OCI-M2 (cell line): ENCODE measurements around the gene RPL10.
"Not testable (repeated sequence)": the region's sequence is repeated elsewhere in the genome, so short reads cannot be mapped to it uniquely, and the experiment has no call there.

ENCODE experiments used
- DNase-seq: peaks from one replicate; lab custom pipeline; 2025; ENCODE audit not compliant: unreplicated experiment; lab: John Stamatoyannopoulos, UW

Gene RPL10

DNA sequence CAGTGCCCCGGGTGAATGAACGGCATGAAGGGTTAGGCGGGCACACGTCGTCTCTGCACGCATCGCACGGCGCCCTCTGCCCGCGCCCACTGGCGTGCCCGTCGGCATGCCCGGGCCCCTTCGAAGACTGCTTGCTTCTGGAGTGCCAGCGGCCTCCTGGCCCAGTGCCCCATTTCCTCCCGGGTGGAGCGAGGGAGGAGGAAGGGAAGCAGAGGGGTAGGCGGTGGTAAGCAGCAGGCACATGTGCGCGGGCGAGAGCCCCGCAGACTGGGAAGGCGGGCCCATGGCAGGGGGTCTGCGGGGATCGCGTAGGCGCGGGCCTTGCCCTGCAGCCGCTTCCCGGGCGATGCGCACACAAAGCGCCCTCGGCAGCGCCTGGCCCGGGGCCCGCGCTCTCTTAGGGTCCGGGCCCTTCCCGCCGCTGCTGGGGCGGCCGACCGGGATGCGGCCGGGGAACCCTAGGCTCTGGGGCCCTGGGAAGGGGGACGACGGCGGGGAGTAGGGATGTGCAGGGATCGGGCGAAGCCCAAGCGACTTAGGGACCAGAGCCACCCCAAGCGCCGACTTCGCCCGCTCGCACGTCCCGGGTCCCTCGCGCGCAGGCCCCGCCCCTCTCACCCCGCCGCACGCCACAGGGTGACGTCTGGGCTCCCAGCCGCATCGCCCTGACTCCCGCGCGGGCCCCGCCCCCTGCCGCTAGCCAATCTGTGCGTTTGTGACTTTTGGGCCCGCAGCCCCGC is 19.9 kb upstream of the RPL10 start:
- DNase-seq = no peak

DNA sequence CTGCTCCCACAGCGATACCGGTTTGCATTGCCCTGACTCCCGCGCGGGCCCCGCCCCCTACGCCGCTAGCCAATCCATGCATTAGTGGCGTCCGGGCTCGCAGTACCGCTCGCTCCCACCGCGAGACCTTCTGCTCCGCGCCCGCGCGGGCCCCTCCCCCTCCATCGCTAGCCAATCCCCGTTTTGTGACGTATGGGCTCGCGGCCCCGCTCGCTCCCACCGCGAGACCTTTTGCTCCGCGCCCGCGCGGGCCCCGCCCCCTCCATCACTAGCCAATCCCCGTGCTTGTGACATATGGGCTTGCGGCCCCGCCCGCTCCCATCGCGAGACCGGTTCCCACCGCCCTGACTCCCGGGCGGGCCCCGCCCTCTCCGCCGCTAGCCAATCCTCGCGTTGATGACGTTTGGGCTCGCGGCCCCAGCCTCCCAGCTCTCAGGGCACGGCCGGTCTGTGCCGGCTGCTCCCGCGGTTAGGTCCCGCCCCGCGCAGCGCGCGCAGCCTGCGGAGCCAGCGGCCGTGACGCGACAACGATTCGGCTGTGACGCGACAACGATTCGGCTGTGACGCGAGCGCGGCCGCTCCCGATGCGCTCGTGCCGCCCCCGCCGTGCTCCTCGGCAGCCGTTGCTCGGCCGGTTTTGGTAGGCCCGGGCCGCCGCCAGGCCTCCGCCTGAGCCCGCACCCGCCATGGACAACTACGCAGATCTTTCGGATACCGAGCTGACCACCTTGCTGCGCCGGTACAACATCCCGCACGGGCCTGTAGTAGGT is 19.2 kb upstream of the RPL10 start, which contains the start of gene EMD:
TSS of gene EMD (plus strand) at position 497 of the 770 bp plus-strand sequence. CDS start at position 687, 190 bp downstream.
- DNase-seq = peak; percentile 69

DNA sequence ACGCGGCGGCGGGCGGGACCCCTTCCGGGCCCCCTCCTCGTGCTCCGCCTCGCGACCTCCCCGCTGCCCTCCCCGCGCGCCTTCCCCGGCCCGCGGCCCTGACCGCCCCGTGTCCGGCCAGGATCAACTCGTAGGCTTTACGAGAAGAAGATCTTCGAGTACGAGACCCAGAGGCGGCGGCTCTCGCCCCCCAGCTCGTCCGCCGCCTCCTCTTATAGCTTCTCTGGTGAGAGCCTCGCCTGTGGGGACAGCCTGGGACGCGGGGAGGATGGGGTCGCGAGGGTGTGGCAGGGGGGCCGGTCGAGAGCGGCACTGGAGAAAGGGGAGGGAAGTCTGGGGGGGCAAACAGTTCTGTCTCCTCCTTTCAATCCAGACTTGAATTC is 18.6 kb upstream of the RPL10 start:
- no peak for DNase-seq

DNA sequence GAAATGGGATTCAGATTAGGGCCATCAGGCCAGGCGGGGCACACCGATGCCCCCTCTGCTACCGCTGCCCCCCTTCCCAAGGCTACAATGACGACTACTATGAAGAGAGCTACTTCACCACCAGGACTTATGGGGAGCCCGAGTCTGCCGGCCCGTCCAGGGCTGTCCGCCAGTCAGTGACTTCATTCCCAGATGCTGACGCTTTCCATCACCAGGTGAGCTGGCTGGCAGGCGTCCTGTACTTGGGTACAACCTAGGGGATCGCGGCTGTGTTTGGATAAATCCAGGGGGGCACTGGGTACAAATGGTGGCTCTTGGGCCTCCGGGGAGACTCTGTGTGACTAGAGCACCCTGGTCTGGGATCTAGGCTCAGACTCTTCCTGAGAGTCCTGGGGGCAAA is 18.0 kb upstream of the RPL10 start:
- DNase-seq = no peak

DNA sequence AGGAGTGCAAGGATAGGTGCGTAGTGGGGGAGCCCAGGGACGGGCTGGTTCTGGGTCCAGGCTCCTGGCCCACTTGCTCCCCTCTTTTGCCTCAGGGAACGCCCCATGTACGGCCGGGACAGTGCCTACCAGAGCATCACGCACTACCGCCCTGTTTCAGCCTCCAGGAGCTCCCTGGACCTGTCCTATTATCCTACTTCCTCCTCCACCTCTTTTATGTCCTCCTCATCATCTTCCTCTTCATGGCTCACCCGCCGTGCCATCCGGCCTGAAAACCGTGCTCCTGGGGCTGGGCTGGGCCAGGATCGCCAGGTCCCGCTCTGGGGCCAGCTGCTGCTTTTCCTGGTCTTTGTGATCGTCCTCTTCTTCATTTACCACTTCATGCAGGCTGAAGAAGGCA is 17.4 kb upstream of the RPL10 start:
- DNase-seq = no peak

DNA sequence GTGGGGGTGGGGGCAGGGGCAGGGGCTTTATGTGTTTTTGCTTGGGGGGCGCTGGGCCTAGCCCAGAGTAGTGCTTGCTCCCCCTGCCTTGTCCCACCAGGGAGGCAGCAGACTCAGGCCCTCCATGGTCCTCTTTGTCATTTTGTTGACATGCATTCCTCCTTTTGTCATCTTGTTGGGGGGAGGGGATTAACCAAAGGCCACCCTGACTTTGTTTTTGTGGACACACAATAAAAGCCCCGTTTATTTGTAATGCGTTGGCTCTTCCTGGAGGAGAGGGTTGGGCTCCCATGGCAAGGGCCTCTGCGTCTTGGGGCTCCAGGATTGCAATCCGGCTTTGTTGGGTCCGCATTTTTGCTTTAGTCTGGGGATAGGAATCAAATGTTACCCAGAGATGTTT is 16.9 kb upstream of the RPL10 start:
- no peak for DNase-seq

DNA sequence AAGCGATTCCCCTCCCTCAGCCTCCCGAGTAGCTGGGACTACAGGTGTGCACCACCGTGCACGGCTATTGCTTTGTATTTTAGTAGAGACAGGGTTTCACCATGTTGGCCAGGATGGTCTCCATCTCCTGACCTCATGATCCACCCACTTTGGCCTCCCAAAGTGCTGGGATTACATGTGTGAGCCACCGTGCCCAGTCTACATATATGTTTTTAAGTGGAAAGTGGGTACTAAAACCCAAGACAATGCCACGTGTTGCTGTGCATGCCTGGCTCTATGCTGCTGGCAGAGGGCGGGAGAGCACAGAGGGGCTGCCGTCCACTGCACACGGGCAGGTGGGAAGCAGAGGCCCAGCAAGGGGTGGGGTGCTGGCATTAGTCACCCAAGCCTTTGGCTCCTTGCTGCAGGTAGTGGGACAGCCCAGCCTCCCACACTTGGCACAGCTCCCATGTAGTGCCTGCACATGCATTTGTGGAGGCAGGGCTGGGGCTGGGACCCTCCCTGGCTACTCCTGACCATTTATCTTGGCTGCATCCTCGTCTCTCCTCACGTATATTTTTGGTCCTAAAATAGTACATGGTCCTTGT is 15.6 kb upstream of the RPL10 start:
- no peak for DNase-seq

DNA sequence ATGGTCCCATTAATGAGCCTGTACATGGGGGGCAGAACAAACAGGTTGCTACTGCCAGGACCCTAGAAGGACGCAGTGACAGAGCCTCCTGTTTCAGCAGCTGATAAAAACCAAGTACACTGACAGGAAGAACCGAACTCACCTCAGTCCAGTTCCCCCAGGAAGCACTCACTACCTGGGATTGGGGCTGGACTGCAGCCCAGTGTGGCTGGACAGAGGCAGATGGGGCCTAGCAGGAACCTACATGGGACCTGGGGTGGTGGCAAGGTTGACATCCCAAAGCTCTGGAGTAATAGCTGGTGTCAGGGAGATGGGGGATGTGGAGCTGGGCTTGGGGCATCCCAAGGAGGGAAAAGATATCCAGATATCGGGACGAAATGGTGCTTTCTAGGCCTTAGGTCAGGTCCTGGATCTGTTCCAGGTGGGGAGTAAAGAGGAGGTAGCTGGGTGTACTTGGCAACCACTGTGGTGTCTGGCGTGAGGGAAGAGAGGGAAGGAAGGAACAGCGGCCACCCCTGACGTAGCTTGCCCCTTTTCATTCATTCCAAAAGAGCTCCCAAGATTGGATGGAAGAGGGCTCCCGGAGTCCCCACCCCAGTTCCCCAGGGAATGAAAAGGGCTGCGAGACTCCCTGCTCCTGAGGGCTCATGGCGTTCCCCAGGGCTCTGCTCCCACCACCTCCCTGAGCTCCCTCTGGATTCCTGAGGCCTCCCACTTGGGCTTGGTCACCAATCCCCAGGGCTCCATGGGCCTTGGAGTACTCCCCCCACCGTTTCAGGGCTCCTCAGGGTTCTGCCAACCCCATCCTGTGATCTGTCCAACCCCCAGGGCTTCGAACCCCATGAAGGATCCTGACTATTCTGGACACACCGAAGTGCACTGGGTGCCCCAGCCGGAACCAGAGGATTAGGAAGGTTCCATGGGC is 14.6 kb upstream of the RPL10 start:
- no peak for DNase-seq

DNA sequence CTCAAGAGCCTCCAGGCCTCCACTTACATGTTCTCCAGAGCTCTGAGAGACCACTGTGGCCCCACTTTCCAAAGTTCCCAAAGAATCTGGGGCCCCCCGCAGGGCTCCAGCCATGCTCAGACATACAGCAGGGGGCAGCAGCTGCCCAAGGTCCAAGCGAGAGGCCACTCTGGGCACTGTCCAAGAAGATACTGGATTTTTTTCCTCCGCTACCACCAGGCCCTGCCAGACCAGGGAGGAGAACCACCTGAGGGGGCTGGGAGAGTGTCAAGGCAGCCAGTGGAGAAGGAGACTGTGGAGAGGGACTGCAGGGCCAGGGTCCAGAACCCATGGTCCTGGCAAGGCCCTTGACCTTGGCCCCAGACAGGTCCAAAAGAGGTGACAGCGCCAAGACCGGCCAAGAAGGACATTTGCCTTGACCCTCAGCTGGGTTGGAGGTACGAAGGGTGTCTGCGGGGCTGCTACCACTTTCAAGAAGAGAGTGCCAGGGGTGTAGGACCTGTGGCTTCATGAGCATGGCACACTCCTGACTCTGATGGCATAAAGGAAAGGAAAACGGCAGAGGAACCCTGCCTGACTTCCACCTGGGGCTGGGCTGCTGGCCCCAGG is 13.8 kb upstream of the RPL10 start:
- no peak for DNase-seq

DNA sequence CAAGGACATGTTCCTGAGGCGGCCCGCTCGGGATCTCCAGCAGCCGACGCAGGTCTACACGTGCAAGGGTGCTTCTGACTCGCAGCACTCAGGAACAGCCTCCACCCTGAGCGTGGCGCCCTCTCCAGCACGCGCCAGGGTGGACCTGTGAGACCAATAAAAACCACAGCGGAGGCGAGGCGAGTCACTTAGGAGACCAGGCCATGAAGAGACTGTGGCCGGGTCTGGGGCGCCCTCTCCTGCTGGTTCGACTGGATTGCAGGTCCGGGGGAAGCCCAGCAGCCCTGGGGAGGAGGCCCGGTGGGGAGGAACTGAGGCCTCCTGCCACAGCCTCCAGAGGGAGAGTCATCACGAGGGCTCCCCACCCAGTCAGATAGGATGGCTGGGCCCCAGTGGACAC is 10.1 kb upstream of the RPL10 start:
- DNase-seq = not testable (repeated sequence)

DNA sequence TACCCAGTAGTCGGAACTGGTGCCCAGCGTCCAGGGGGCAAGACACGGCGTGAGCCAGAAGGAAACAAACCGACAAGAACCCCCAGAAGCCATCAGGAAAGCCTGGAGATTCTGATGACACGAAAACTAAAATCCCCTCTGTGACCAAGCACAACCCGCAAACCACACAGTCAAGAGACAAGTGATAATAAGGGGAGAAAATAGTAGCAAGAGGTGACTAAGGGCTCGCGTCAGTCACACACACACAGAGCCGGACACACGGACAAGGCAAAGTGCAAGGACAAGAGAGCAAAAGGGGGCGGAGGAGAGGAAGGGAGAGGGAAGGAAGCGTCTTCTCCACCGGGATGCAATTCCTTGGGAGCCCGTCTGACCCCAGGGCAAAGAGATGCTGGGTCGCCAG is 9.5 kb upstream of the RPL10 start:
- DNase-seq = not testable (repeated sequence)

DNA sequence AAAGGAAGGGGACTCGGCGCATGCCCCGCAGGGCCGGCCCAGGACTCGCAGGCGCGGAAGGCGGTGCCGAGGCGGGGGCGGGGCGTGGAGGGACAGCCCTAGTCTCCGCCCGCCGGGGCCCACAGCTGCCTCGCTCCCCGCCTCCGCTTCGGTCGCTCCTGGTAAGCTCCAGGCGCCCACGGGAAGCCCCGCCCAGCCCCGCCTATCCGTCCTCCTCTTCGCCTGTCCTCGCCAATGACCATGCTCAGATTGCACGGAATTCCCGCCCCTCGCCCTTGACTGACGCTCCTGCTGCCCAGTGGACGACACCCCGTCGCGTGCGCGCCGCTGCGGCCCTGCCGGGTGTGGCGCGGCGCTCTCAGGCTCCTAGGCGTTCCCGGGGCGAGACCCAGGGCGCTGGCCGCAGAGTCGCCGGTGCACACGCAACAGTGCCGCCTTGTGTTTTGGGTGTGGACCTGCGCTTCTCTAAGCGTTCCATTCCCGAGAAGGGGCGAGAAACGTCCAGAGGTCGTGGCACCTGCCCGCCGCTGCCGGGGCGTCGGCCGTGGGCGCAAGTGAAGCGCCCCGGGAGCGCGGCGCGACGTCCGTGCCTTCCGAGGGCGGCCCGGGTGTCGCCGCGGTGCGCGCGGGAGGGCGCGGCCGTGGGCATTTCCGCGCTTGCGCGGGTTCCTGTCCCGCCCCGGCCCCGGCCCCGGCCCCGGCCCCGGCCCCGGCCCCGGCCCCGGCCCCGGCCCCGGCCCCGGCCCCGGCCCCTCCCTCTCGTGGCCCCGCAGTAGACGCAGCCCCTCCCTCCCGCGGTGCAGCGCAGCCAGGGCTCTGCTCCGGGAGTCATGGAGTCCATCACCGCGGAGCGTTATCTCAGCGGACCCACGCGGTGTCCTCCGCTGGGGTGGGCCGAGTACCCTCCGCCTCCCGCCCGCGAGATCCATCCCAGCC is 8.1 kb upstream of the RPL10 start:
- DNase-seq = not testable (repeated sequence)

DNA sequence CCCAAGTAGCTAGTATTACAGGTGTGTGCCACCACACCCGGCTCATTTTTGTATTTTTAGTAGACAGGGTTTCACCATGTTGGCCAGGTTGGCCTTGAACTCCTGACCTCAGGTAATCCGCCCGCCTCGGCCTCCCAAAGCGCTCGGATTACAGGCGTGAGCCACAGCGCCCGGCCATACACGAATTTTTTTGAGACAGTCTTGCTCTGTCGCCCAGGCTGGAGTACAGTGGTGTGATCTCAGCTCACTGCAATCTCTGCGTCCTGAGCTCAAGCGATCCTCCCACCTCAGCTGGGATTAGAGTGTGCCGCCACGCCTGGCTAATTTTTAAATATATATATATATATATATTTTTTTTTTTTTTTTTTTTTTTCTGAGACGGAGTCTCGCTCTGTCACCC is 1.8 kb upstream of the RPL10 start:
- DNase-seq = not testable (repeated sequence)

DNA sequence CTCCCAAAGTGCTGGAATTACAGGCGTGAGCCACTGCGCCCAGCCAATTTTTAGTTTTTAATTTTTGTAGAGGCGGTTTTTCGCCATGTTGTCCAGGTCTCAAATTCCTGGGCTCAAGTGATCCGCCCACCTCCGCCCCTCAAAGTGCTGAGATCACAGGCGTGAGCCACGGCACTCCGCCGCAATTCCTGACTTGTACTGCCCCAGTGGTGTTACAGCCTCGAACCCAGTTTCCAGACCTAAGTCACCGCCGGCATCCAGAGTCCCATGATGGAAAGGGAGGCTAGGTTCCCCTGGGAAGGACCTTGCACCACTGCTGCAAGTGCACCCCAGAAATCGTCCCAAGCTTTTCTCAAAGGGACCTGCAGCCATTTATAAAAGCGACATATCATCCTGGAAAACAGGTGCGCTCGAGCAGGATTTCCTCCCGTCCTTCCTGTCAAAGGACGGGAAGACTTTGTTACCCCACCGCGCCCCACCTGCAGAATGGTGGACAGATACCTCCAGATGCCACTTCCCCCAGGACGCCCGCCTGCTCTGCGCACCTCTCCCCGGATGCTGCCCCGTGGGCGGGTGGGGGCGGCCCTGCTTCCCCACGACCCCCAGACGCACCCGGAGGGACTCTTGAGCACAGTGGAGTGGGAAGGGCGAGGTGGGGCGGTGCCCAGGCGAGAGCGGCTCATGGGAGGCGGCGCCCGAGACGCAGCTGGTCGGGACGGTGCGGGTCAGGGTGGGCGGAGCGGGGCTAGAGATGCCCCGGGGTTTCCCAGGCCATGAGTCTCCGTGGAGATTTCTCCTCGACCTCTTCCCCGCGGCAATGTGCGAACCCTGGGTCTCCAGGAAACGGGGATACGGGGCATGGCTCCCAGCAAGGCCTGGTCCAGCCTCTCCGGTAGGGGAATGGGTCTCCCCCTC is 947 bp upstream of the RPL10 start:
- no peak for DNase-seq

DNA sequence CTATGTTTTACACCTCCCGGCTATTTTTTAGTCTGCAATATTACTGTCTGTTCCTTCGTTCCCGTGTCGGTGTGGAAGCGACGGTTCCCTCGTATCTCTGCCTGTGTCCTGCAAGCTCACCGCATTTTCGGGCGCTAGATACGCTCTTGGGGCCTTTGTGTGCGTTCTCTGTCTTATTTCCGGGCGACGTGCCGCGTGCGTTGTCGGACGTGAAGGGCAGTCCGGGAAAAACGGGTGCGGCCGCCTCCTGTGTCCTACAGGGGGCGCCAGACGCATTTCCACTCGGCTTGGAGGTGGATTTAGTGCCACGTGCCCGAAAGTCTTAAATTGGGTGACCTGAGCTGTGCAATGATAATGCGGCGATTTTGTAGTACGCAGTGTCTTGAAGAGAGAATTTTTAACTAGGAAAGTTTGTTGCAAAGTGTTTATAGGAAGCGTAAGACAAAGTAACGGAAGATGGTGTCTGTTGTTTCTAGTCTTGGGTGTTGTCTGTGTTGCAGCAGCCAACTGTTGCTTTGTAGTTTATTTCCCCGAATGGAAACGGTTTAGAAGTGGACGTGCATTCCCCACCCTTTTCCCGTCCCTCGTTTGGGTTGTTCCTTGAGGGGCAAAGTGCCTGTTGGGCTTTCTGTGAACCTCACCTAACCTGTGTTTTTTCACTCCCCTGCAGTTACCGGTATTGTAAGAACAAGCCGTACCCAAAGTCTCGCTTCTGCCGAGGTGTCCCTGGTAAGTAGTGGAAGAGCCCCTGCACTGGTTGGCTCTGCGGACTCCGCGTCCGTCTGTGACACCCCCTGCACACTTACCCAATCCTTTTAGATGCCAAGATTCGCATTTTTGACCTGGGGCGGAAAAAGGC is 720 bp downstream of the RPL10 start:
- DNase-seq = no peak

DNA sequence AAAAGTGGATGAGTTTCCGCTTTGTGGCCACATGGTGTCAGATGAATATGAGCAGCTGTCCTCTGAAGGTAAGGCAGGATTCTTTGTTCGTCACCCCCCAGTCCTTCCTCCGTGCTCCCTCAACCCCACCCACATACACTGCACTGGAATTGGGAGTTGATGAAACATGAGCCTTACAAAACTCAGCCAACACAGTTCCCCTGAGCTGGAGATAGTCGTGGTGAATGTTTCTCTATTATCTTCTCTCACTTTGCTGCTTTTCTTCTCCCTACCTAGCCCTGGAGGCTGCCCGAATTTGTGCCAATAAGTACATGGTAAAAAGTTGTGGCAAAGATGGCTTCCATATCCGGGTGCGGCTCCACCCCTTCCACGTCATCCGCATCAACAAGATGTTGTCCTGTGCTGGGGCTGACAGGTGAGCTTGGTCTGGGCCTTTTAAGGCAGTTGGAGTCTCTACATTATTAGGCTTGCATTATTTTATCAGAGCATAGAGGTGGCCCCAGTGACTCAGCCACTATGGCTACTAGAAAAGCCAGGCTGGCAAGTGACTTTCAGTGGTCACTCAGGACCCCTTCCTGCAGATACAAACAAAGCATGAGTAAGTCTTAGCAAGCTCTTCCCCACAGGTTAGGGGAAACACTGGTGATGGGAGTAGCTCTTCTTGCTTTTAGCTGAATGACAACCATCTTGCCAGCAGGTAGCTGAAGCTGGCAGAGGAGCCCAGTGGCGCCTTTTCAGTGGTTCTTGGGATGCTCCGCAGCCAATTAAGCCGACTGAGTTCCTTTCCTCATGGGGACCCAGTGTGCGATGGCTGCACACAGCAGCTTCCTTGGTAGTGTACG is 1.6 kb downstream of the RPL10 start:
- DNase-seq = no peak

DNA sequence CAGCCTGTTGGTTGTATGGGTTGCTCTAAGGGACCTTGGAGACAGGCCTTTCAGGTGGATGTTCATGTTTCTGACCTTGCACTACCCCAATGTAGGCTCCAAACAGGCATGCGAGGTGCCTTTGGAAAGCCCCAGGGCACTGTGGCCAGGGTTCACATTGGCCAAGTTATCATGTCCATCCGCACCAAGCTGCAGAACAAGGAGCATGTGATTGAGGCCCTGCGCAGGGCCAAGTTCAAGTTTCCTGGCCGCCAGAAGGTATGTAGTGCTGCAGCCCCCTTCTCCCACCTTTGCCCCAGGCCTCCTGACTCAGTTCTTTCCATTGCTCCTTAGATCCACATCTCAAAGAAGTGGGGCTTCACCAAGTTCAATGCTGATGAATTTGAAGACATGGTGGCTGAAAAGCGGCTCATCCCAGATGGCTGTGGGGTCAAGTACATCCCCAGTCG is 2.2 kb downstream of the RPL10 start:
- not testable (repeated sequence) for DNase-seq
